ENCODE data around the gene FCN2.

The FCN2 gene

GRCh38 chr9:134868751-134869553 is 11.7 kb upstream of the FCN2 start:
- no peak for DNase-seq (ENCODE audit: low read depth in 2 of 3, low spot score in 2 of 3)

- no peak for DNase-seq (ENCODE audit: low read depth in 2 of 3, low spot score in 2 of 3)
Observed at GRCh38 chr9:134869554-134870300, 10.9 kb upstream of the FCN2 start.

- DNase-seq (ENCODE audit: low read depth in 2 of 3, low spot score in 2 of 3): no peak
Observed at GRCh38 chr9:134870301-134870694, 10.3 kb upstream of the FCN2 start.

GRCh38 chr9:134870746-134871662 is 9.6 kb upstream of the FCN2 start:
- DNase-seq (ENCODE audit: low read depth in 2 of 3, low spot score in 2 of 3): no peak

- DNase-seq (ENCODE audit: low read depth in 2 of 3, low spot score in 2 of 3): no peak
Observed at GRCh38 chr9:134871697-134872340, 8.8 kb upstream of the FCN2 start.

GRCh38 chr9:134872482-134873231 is 8.0 kb upstream of the FCN2 start:
- DNase-seq (ENCODE audit: low read depth in 2 of 3, low spot score in 2 of 3): no peak

GRCh38 chr9:134875371-134875770 is 5.2 kb upstream of the FCN2 start:
- no peak for DNase-seq (ENCODE audit: low read depth in 2 of 3, low spot score in 2 of 3)

GRCh38 chr9:134877541-134877940 is 3.1 kb upstream of the FCN2 start:
- DNase-seq (ENCODE audit: low read depth in 2 of 3, low spot score in 2 of 3): no peak

GRCh38 chr9:134879664-134880483 is 736 bp upstream of the FCN2 start:
- no peak for DNase-seq (ENCODE audit: low read depth in 2 of 3, low spot score in 2 of 3)

GRCh38 chr9:134881313-134881670 is 682 bp downstream of the FCN2 start:
- no peak for DNase-seq (ENCODE audit: low read depth in 2 of 3, low spot score in 2 of 3)

GRCh38 chr9:134882204-134882785 is 1.7 kb downstream of the FCN2 start:
- no peak for DNase-seq (ENCODE audit: low read depth in 2 of 3, low spot score in 2 of 3)

GRCh38 chr9:134883040-134883782 is 2.6 kb downstream of the FCN2 start:
- no peak for DNase-seq (ENCODE audit: low read depth in 2 of 3, low spot score in 2 of 3)

- no peak for DNase-seq (ENCODE audit: low read depth in 2 of 3, low spot score in 2 of 3)
Observed at GRCh38 chr9:134884492-134884891, 3.9 kb downstream of the FCN2 start.

GRCh38 chr9:134885001-134885678 is 4.5 kb downstream of the FCN2 start:
- DNase-seq (ENCODE audit: low read depth in 2 of 3, low spot score in 2 of 3): no peak

- no peak for DNase-seq (ENCODE audit: low read depth in 2 of 3, low spot score in 2 of 3)
Observed at GRCh38 chr9:134885679-134886412, 5.2 kb downstream of the FCN2 start.

- no peak for DNase-seq (ENCODE audit: low read depth in 2 of 3, low spot score in 2 of 3)
Observed at GRCh38 chr9:134886413-134886913, 5.9 kb downstream of the FCN2 start.

GRCh38 chr9:134887219-134887618 is 6.6 kb downstream of the FCN2 start:
- DNase-seq (ENCODE audit: low read depth in 2 of 3, low spot score in 2 of 3): no peak
